COLO668 (cell line): ENCODE measurements around the gene SHE.
"Not testable (repeated sequence)": the region's sequence is repeated elsewhere in the genome, so short reads cannot be mapped to it uniquely, and the experiment has no call there.

Source experiments
- DNase-seq: peaks from one replicate; lab custom pipeline; 2025; ENCODE audit not compliant: unreplicated experiment; lab: John Stamatoyannopoulos, UW

SHE gene

GRCh38 chr1:154517661-154518060 lies 15.4 kb upstream of the SHE start:
- no peak for DNase-seq

- no peak for DNase-seq
These were observed 11.9 kb upstream of the SHE start for GRCh38 chr1:154514066-154514553.

- DNase-seq = no peak
These were observed 10.5 kb upstream of the SHE start for GRCh38 chr1:154512760-154513159.

- no peak for DNase-seq
These were observed 1.7 kb upstream of the SHE start for GRCh38 chr1:154503898-154504297.

GRCh38 chr1:154502744-154503115 lies 518 bp upstream of the SHE start:
- no peak for DNase-seq

- DNase-seq = no peak
These were observed 668 bp downstream of the SHE start for GRCh38 chr1:154501423-154502065.

- no peak for DNase-seq
These were observed 1.7 kb downstream of the SHE start for GRCh38 chr1:154500533-154500932.

- no peak for DNase-seq
These were observed 2.8 kb downstream of the SHE start for GRCh38 chr1:154499446-154499845.

- no peak for DNase-seq
These were observed 5.0 kb downstream of the SHE start for GRCh38 chr1:154497026-154497806.

GRCh38 chr1:154496383-154496782 lies 5.8 kb downstream of the SHE start:
- DNase-seq = no peak

- DNase-seq = no peak
These were observed 6.5 kb downstream of the SHE start for GRCh38 chr1:154495496-154496273.

- DNase-seq = no peak
These were observed 8.9 kb downstream of the SHE start for GRCh38 chr1:154493276-154493675.

- no peak for DNase-seq
These were observed 10.1 kb downstream of the SHE start for GRCh38 chr1:154492115-154492514.

GRCh38 chr1:154490317-154490716 lies 11.9 kb downstream of the SHE start:
- no peak for DNase-seq

- DNase-seq = no peak
These were observed 12.4 kb downstream of the SHE start for GRCh38 chr1:154489695-154490274.

- DNase-seq = no peak
These were observed 13.3 kb downstream of the SHE start for GRCh38 chr1:154488922-154489321.

GRCh38 chr1:154486756-154487155 lies 15.5 kb downstream of the SHE start:
- DNase-seq = not testable (repeated sequence)

- no peak for DNase-seq
These were observed 16.2 kb downstream of the SHE start for GRCh38 chr1:154485910-154486496.

- no peak for DNase-seq
These were observed 17.1 kb downstream of the SHE start for GRCh38 chr1:154485106-154485505.

- no peak for DNase-seq
These were observed 18.0 kb downstream of the SHE start for GRCh38 chr1:154483941-154484803.
